Measurements from ENCODE around the gene SPOCK1.

Gene SPOCK1

DNA sequence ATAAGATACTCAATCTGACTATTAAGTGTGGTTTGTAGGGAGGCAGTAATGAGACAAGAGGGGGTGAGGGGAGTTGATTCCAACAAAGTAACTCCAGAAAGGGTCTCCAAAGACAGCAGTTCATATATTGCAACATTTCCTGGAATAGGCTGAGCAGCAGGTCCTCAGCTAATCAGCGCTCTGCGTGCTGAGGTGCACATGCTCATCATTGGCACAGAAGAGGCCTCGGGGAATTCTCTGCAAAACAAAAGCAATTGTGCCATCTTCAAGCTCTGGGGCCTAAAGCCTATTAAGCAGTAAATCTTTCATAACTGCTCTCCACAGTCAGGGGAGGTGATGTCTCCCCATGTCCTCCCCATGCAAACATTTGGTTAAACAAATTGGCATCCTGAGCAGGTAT is 357.3 kb downstream of the SPOCK1 start:
- Mint-ChIP-seq H3K27ac (no peak overlapping the region), H3K4me1 (ENCODE audit: low read depth) (no peaks in the 10 kb centered on the region), H3K4me3 (no peak overlapping the region), H3K27me3 (ENCODE audit: low read depth) (peaks cover under 1% of the 10 kb centered on the region), H3K36me3 (ENCODE audit: low read depth) (no peaks in the 10 kb centered on the region), H3K9me3 (no peaks in the 10 kb centered on the region)
- DNase-seq (ENCODE audit: low spot score): no peak

DNA sequence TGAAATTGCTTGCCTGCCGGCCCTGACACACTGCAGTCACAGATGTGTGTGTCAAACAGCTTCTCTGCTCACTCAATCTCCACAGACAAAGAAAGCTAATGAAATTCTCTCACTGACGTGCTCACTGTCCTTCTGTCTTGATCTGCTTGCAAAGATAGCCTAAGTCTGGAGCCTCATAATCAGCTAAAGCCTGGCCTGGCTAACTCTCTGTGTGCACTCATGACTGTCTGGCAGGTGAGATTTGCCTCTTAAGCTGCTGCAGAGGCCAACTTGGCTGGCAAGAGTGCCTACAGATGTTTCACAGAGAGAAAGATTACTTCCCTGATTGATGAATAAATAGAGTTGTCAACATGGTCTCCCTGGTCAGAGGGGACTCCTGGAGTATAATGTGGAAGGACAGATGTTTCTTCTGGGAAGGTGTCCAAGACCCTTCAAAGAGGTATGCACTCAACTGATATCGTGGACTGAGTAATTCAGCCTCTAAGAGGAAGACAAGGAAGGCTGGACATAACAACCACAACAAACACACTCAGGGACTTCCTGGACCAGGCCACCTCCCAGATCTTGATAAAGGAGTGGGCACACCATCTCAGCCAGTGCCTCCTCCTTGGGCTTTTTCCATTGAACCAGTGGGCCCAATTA is 362.0 kb downstream of the SPOCK1 start:
- no peaks in the 10 kb centered on the region for H3K9me3 Mint-ChIP-seq
- H3K4me1 Mint-ChIP-seq (ENCODE audit: low read depth): no peaks in the 10 kb centered on the region
- no peaks in the 10 kb centered on the region for H3K36me3 Mint-ChIP-seq (ENCODE audit: low read depth)
- H3K27ac Mint-ChIP-seq: no peak overlapping the region
- peaks cover 3% of the 10 kb centered on the region for H3K27me3 Mint-ChIP-seq (ENCODE audit: low read depth)
- no peak for DNase-seq (ENCODE audit: low spot score)
- H3K4me3 Mint-ChIP-seq: no peak overlapping the region

DNA sequence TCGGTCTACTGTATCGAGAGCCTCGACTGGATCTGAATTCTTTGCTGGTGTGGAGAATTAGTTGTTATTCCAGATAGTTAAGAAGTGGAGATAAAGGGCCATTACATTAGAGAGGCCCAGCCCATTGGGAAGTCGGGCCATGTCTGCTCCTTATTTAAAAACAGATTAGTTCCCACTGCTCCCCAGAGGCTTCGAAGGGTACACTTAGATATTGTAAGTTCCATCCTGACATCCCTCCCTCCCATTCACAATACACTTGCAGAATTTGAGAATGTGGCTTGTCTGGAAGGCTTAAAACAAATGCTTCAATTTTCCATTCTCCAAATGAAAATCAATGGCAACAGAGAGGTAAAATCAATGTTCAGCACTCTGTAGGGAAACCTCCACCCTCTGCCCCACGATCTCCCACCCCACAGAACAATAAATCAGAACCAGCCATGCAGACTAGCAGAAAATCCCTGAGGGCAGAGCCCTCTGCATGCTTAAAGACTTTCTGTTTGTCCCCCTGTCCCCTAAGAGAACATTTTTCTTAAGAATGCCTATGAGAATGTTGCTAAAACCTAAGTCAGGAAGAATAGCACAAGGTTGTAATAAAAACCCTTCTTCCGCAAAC is 364.1 kb downstream of the SPOCK1 start:
- Mint-ChIP-seq H3K9me3 (no peaks in the 10 kb centered on the region), H3K27me3 (ENCODE audit: low read depth) (peaks cover 3% of the 10 kb centered on the region), H3K36me3 (ENCODE audit: low read depth) (no peaks in the 10 kb centered on the region), H3K4me3 (no peak overlapping the region), H3K4me1 (ENCODE audit: low read depth) (no peaks in the 10 kb centered on the region), H3K27ac (no peak overlapping the region)
- DNase-seq (ENCODE audit: low spot score): no peak

DNA sequence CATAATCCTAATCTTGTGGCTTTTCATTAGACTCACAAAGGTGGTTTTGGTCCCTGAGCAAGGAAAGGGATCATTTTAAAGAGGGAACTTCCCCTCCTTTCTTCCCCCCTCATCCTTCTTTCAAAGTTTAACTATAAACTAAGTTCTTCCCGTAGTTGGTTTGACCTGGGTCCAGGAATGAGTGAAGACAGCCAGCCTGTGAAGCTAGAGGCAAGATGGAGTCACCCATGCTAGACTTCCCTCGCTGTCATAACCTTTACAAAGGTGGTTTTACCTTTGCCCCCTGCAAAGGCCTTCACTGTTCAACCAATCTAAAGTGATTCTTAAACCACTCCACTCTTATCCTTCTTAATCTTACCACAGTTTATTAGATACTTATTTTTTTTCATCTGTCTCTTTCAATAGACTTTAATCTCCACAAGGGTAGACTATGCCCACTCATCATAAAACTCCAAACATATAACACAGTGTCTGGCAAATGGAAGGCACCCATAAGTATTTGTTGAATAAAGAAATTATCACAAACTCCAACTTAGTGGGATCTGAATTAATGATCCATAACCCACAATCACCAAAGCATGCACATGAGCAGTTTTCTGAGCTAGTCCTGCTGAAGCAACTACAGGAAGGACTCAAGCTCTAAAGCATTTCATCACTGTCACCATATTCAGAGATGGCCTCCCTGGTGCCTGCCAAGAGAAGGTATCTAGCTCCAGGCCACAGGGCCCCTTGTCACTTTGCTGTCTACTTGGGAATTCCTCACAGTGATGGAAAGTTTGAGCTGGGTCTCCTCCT is 369.0 kb downstream of the SPOCK1 start:
- no peak overlapping the region for H3K27ac Mint-ChIP-seq
- no peaks in the 10 kb centered on the region for H3K36me3 Mint-ChIP-seq (ENCODE audit: low read depth)
- no peak for DNase-seq (ENCODE audit: low spot score)
- H3K27me3 Mint-ChIP-seq (ENCODE audit: low read depth): no peaks in the 10 kb centered on the region
- H3K4me3 Mint-ChIP-seq: no peak overlapping the region
- no peaks in the 10 kb centered on the region for H3K4me1 Mint-ChIP-seq (ENCODE audit: low read depth)
- no peaks in the 10 kb centered on the region for H3K9me3 Mint-ChIP-seq

DNA sequence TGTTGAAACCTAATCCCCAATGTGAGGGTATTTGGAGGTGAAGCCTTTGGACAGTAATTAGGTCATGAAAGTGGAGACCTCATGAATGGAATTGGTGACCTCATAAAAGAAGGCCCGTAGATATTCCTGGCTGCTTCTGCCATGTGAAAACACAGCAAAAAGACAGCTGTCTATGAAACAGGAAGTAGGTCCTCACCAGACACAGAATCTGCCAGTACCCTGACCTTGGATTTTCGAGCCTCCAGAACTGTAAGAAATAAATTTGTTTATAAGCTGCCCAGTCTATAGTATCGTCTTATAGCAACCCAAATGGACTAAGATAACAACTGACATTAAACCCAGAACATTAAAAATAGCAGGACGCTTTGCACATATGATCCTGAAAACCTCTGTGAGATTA is 371.1 kb downstream of the SPOCK1 start:
- no peak for DNase-seq (ENCODE audit: low spot score)
- no peak overlapping the region for H3K4me3 Mint-ChIP-seq
- H3K27me3 Mint-ChIP-seq (ENCODE audit: low read depth): no peaks in the 10 kb centered on the region
- H3K9me3 Mint-ChIP-seq: no peaks in the 10 kb centered on the region
- no peaks in the 10 kb centered on the region for H3K4me1 Mint-ChIP-seq (ENCODE audit: low read depth)
- H3K27ac Mint-ChIP-seq: no peak overlapping the region
- H3K36me3 Mint-ChIP-seq (ENCODE audit: low read depth): no peaks in the 10 kb centered on the region

DNA sequence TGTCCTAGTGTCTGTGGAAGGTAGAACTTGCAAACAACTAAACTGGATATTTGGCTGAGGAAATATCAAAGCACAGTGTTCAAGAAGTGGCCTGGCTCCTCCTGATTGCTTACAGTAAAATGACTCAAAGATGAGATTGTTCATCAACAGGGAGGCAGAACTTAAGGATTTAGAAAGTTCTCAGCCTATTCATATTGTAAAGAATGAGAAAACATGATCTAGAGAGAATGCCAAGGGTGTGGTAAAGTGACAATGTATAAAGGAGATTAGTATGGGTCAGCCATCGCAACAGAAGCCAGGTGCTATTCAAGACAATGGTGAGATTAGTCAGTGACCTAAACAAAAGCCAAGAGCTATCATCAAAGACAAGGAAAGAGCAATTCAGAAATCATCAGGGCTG is 372.3 kb downstream of the SPOCK1 start:
- H3K4me3 Mint-ChIP-seq: no peak overlapping the region
- H3K27ac Mint-ChIP-seq: no peak overlapping the region
- H3K4me1 Mint-ChIP-seq (ENCODE audit: low read depth): no peaks in the 10 kb centered on the region
- no peaks in the 10 kb centered on the region for H3K36me3 Mint-ChIP-seq (ENCODE audit: low read depth)
- no peaks in the 10 kb centered on the region for H3K27me3 Mint-ChIP-seq (ENCODE audit: low read depth)
- DNase-seq (ENCODE audit: low spot score): no peak
- H3K9me3 Mint-ChIP-seq: no peaks in the 10 kb centered on the region

DNA sequence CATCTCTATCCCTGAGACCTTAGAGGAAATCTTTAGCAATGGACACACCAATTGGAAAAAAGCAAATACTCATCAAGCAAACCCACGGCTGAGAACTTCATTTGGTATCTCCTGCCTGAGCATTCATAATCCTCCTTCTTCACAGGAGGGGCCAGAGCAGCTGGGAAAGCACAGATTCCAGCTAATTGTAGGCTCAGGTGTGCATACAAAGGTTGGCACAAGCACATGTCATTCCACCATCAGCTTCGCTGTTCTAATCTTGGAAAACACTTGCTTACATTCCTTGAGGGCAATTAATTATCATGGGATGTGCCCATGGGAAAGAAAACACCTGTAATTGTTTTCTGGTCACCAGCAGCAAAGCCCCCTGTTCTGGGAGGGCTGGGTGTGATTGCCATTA is 376.6 kb downstream of the SPOCK1 start:
- H3K36me3 Mint-ChIP-seq (ENCODE audit: low read depth): no peaks in the 10 kb centered on the region
- DNase-seq (ENCODE audit: low spot score): no peak
- no peaks in the 10 kb centered on the region for H3K4me1 Mint-ChIP-seq (ENCODE audit: low read depth)
- no peak overlapping the region for H3K27ac Mint-ChIP-seq
- H3K27me3 Mint-ChIP-seq (ENCODE audit: low read depth): peaks cover 2% of the 10 kb centered on the region
- no peaks in the 10 kb centered on the region for H3K9me3 Mint-ChIP-seq
- H3K4me3 Mint-ChIP-seq: no peak overlapping the region

DNA sequence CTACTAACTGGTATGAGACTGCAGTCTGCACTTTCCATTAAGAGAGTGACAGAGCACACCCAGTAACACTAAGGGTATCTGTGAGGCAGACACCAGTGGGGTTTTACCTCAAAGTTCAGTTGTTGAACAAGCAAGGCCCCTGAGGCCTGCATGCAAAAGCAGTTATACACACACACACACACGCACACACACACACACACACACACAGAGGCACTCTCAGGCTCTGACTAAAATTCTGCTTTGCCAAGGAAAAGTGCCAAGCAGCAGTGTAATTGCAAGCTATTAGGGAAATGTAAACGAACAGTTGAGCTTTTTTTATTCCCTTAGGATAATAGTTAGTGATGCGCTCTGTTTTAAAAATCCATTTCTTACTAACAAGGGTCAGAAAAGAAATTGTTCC is 377.1 kb downstream of the SPOCK1 start:
- no peak overlapping the region for H3K4me3 Mint-ChIP-seq
- H3K4me1 Mint-ChIP-seq (ENCODE audit: low read depth): no peaks in the 10 kb centered on the region
- H3K36me3 Mint-ChIP-seq (ENCODE audit: low read depth): no peaks in the 10 kb centered on the region
- H3K9me3 Mint-ChIP-seq: no peaks in the 10 kb centered on the region
- DNase-seq (ENCODE audit: low spot score): no peak
- peaks cover 2% of the 10 kb centered on the region for H3K27me3 Mint-ChIP-seq (ENCODE audit: low read depth)
- no peak overlapping the region for H3K27ac Mint-ChIP-seq

DNA sequence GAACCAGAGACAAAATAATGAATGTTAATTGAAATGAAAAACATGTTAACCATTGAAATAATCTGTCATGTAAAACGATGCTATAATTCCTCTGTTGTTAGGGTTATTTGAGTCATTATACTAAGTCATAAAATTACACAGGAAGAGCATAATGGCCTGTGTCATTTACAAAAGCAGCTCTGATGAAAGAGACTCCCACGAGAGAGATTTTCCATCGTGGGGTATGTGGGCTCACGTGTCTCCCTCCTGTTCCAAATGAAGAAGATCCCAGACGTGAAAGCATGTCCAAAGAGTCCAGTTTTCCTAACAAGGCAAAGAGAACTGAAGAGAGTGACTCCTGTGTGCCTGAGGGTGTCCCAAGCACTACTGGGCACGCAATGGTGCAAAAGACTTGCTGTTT is 379.8 kb downstream of the SPOCK1 start:
- H3K4me1 Mint-ChIP-seq (ENCODE audit: low read depth): peaks cover 3% of the 10 kb centered on the region
- H3K27ac Mint-ChIP-seq: no peak overlapping the region
- no peaks in the 10 kb centered on the region for H3K9me3 Mint-ChIP-seq
- peaks cover 5% of the 10 kb centered on the region for H3K27me3 Mint-ChIP-seq (ENCODE audit: low read depth)
- no peaks in the 10 kb centered on the region for H3K36me3 Mint-ChIP-seq (ENCODE audit: low read depth)
- H3K4me3 Mint-ChIP-seq: no peak overlapping the region
- DNase-seq (ENCODE audit: low spot score): no peak

DNA sequence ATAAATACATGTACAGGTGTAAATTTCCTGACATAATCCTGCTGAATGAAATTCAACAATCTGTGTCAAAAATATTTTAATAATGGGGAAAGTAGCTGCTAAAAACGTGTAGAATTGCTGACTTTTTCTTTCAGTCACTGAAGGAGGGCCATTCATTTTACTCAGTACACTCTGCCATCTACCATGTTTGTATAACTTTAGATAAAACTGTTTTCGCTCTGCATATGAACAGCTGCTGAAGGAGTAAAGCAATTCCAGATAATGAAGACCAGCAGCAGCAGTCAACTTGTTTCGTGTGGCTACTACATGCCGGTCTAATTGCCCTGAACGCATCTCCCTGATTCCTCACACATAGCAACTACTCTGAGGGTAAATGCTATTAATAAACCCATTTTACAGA is 380.5 kb downstream of the SPOCK1 start:
- no peaks in the 10 kb centered on the region for H3K36me3 Mint-ChIP-seq (ENCODE audit: low read depth)
- H3K27ac Mint-ChIP-seq: no peak overlapping the region
- peaks cover 5% of the 10 kb centered on the region for H3K27me3 Mint-ChIP-seq (ENCODE audit: low read depth)
- no peaks in the 10 kb centered on the region for H3K9me3 Mint-ChIP-seq
- peaks cover 3% of the 10 kb centered on the region for H3K4me1 Mint-ChIP-seq (ENCODE audit: low read depth)
- no peak overlapping the region for H3K4me3 Mint-ChIP-seq
- no peak for DNase-seq (ENCODE audit: low spot score)

DNA sequence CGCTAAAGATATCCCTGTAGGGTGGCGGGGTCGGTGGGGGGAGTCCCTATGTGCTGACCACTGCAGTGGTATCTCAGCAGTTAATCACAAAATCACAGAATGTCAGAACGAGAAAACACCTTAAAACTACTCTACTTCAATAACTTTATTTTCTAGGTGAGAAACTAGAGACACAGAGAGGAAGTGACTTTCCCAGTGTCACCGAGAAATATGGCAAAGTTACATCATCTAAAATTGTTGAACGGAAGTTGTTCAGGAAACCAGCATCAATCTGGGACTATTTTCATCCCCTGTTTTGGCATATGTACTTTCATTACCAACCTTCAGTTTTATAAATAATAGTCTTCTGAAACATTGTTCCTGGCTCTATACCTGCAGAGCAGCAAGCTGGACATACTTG is 384.0 kb downstream of the SPOCK1 start:
- no peak for DNase-seq (ENCODE audit: low spot score)
- no peak overlapping the region for H3K4me3 Mint-ChIP-seq
- peaks cover 5% of the 10 kb centered on the region for H3K27me3 Mint-ChIP-seq (ENCODE audit: low read depth)
- H3K9me3 Mint-ChIP-seq: no peaks in the 10 kb centered on the region
- no peaks in the 10 kb centered on the region for H3K36me3 Mint-ChIP-seq (ENCODE audit: low read depth)
- H3K27ac Mint-ChIP-seq: no peak overlapping the region
- peaks cover 3% of the 10 kb centered on the region for H3K4me1 Mint-ChIP-seq (ENCODE audit: low read depth)

DNA sequence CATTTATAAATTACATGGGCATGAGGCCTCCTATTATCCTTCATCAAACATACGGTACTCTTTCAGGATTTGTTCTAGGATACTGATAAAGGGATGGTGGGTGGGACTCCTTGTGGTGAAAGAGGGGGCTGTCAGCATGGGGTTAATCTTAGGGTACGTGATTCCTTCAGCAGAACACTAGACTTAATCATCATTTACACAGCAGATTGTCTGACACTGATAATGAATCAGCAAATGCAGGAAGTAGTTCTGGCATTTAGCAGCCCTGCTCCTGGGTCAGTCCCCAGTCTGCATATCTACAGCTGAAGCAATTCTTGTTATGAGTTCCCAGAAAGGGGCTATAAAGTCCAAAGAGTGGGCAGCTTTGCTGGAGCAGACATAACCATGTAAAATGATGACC is 384.6 kb downstream of the SPOCK1 start:
- Mint-ChIP-seq H3K9me3 (no peaks in the 10 kb centered on the region), H3K4me1 (ENCODE audit: low read depth) (peaks cover 3% of the 10 kb centered on the region), H3K36me3 (ENCODE audit: low read depth) (no peaks in the 10 kb centered on the region), H3K27me3 (ENCODE audit: low read depth) (peaks cover 3% of the 10 kb centered on the region), H3K4me3 (no peak overlapping the region), H3K27ac (no peak overlapping the region)
- DNase-seq (ENCODE audit: low spot score): no peak

DNA sequence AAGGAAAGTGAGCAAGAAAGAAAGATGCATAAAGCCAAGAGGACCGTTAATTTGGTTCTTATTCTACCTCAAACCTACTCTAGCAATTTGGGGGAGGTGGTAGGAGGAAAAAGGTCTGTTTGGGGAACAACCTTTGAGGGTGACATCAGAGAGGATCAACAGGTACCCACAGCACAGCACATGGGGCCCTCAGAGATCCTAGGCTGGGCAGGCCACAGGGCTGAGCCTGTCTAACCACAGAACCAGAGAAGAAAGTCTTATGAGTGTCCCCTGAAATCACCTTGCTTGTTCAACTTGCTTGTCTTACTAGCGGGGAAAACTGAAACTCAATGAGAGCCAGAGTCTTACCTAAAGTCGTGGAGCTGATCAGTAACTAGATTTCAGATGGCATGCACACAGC is 385.2 kb downstream of the SPOCK1 start:
- no peaks in the 10 kb centered on the region for H3K9me3 Mint-ChIP-seq
- no peak overlapping the region for H3K4me3 Mint-ChIP-seq
- H3K27me3 Mint-ChIP-seq (ENCODE audit: low read depth): peaks cover 3% of the 10 kb centered on the region
- H3K36me3 Mint-ChIP-seq (ENCODE audit: low read depth): no peaks in the 10 kb centered on the region
- peaks cover 3% of the 10 kb centered on the region for H3K4me1 Mint-ChIP-seq (ENCODE audit: low read depth)
- H3K27ac Mint-ChIP-seq: no peak overlapping the region
- no peak for DNase-seq (ENCODE audit: low spot score)

DNA sequence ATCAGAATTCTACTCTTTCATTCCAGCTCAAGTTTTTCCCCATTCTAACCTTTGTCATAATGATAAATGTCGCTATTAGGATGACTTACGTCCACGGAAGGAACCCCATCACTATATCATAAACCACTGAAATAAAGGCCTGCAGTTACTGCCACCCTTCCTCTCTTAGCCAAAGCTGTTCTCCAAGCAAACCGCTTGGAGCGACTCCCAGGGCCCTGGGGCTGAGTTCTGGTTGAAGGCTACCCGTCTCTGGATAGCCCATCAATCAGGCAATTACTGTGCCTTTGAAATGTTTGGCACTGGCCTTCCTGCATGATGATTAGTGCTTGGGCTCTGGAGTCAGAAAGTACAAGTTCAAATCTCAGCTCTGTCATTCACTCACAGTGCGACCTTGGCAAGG is 386.0 kb downstream of the SPOCK1 start:
- no peak overlapping the region for H3K4me3 Mint-ChIP-seq
- no peaks in the 10 kb centered on the region for H3K9me3 Mint-ChIP-seq
- DNase-seq (ENCODE audit: low spot score): no peak
- no peaks in the 10 kb centered on the region for H3K36me3 Mint-ChIP-seq (ENCODE audit: low read depth)
- peaks cover 3% of the 10 kb centered on the region for H3K27me3 Mint-ChIP-seq (ENCODE audit: low read depth)
- no peak overlapping the region for H3K27ac Mint-ChIP-seq
- H3K4me1 Mint-ChIP-seq (ENCODE audit: low read depth): peaks cover 3% of the 10 kb centered on the region

Data from T-helper 2 cell treated with Interferon-gamma antibody and Interleukin-4, amounts not matched to agents 5 μg/mL and 100 μg/mL, for 36 hours (primary cell).